ENCODE data around the gene GIPC2.
"Not testable (repeated sequence)": the region's sequence is repeated elsewhere in the genome, so short reads cannot be mapped to it uniquely, and the experiment has no call there.

GIPC2 gene, protein sequence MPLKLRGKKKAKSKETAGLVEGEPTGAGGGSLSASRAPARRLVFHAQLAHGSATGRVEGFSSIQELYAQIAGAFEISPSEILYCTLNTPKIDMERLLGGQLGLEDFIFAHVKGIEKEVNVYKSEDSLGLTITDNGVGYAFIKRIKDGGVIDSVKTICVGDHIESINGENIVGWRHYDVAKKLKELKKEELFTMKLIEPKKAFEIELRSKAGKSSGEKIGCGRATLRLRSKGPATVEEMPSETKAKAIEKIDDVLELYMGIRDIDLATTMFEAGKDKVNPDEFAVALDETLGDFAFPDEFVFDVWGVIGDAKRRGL

DNA sequence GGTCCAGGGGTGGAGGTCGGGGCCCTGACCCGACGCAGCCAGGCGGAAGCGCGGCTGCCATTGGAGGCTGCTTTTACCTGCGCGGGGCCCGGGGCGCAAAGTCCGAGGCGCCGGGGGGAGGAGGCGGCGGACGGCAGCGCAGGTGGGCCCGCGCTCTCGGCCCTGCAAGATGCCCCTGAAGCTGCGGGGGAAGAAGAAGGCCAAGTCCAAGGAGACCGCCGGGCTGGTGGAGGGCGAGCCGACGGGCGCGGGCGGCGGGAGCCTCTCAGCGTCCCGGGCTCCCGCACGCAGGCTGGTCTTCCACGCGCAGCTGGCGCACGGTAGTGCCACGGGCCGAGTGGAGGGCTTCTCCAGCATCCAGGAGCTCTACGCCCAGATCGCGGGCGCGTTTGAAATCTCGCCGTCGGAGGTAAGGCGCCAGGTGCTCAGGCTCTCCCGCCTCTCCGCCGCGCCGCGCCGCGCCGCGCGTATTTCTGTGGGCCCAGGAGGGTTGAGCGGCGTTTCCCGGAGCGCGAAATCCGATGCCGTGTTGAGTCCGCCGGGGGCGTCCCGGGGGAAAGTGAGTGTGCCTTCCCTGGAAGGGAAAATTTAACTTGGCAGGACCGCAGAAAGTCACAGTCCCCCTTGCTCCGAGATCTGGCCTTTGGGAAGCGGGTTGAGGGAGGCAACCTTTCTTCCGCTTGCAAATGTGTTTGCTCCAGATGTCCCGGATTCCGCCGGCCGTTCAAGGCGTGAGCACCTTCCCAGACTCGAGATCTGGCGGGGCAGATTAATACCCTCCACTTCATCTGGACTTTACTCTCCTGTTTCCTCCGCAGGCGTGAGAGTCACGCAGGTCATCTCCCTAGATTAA lies at the start of gene GIPC2:
GIPC2 (plus strand) TSS at position 41 of the 853 bp plus-strand sequence; CDS start at position 170, 129 bp downstream.
- DNase-seq (ENCODE audit: low spot score): no peak

DNA sequence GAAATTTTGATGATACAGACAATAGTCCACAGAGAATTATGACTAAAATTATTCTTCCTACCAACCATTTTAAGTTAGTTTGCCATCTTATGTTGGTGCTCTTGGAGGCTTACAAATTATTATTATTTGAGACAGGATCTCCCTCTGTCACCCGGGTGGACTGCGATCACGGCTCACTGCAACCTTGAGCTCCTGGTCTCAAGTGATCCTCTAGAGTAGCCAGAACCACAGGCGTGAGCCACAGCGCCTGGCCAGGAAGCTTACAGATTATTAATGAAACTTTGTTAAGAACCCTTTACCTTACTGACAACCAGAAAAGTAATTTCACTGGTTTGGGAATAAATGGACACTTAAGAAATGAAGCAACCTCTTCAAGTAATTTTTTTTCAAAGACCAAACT lies 49.0 kb upstream of the GIPC2 start:
- no peak for DNase-seq (ENCODE audit: low spot score)

DNA sequence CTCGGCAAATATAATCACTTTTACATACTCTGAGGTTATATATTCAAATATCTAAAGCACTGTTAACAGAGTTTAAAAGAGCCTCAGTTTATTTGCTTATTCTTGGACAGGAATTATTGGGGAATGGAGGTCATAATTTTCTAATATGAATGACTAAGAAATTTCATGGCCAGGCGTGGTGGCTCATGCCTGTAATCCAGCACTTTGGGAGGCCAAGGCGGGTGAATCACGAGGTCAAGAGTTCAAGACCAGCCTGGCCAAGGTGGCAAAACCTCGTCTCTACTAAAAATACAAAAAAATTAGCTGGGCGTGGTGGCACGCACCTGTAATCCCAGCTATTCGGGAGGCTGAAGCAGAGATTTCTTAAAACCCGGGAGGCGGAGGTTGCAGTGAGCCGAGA lies 45.2 kb upstream of the GIPC2 start:
- not testable (repeated sequence) for DNase-seq (ENCODE audit: low spot score)

DNA sequence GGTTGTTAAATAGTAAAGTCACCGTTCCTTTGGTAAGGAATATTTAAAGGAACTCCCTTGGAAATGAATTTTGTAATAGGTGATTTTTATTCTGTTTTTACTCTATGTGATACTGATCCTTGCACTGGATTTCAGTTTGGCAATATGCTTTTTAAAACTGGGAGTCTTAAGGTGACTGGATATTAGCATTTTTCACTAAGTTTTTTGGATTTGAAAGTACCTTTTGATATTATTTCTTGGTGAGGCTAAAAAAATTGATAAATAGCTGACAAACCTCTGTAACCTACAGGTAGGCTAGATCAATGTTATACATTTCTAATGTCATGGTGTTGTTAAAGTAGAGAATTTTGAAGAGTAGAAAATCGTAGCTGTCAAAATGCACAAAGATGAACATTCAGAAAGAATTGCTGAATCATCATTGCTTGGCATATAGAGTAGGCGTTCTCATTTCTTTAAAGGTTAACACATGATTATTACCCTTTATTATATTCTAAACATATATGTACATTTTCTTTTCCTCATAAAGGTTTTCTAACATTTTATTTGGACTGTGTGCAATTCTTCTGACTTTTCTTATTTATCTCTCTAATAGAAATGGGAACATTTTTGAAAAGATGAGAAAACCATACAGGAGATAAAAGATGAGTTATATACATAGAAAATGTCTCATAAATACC lies 42.6 kb upstream of the GIPC2 start:
- no peak for DNase-seq (ENCODE audit: low spot score)

DNA sequence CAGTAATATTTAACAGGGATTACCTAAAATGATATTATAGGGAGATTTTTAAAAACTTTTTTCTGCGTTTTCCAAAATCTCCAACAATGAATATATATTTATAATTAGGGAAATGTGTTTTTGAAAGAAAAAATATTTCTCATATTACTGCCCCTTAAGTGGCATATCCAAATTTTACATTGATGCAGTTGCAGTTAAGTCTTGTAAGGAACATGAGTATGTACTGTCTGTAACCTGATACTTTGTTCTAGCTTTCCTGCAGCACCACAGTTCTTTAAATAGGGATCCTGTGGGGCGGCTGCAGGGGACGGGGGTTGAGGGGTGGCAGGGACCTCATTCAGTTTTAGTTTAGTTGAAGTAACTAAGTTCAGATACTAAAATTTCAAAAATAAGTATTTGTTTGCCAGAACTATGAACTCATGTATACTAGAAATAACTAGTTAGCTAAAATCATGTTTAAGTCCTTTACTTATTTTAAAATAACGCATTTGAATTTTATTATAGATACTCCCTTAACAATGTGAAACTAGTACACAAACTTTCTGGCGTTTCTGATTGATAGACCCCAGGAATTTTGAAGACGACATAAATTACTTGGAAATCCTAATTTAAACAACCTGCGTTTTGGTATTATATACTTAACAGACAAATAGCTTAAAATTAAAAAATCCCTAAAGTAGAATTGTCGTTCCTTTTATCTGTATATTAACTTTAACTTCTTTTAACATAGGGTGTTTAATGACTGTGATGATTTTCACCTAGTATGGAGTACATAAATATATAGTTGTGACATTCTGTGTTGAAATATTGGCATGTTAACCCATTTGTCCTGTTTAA lies 41.7 kb upstream of the GIPC2 start:
- peak; percentile 35 for DNase-seq (ENCODE audit: low spot score)

DNA sequence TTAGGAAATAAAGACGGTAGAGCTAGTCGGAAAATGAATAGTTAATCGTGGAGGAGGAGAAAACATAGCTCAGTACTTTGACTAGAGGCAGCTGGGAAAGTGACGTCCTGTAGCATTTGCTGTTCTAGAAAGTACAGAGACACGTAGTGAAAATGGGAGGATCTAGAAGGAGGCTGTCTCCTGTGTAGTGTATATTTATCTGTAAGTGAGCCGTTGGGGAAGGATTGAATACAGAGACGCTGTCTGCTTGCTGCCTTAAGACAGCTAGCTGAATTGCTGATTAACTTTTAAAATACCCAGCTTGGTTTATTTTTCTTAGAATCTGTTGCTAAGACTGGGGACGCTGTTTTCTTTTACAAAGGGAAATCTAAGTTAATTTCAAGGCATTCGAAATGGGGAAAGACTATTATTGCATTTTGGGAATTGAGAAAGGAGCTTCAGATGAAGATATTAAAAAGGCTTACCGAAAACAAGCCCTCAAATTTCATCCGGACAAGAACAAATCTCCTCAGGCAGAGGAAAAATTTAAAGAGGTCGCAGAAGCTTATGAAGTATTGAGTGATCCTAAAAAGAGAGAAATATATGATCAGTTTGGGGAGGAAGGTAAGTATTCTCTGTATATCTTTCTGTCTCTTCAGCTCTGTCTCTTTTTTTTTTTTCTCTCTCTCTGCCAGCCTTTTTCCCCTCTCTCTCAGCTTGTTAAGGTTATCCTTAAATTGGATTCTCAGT lies 40.9 kb upstream of the GIPC2 start, which contains the start of gene DNAJB4:
DNAJB4 (plus strand) TSS at position 221 of the 729 bp plus-strand sequence; CDS start at position 393, 172 bp downstream.
- DNase-seq (ENCODE audit: low spot score): peak; percentile 89

DNA sequence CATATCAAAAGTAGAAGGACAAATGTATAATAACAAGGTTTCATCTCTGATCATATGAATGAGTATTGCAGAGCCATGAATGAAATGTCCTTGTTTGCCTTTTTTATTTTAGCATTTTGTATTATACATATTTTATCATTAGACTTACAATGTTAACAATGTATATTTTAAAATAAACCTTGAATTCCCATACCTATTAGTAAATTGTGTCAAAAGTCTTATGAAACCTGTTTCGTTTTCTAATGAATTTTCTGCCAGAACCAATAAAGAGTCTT lies 40.4 kb upstream of the GIPC2 start:
- DNase-seq (ENCODE audit: low spot score): no peak

DNA sequence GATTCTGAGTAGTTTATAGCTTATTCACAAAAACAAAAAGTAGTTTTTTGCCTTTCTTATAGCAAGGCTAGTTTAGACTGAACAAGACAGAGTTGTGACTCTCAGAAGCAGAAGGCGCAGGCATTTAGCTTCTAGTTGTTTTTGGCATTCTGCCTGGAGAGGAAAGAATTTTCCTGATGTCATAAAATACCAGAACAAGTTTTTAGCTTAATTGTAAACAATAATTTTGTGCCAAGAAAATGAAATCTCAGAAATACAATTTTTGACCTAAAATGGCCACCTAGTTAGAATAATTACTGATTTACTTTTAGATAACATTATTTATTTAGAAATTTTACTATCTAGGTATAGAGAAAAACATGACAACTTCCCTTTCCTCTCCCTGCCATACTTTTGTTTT lies 40.0 kb upstream of the GIPC2 start:
- peak; percentile 22 for DNase-seq (ENCODE audit: low spot score)

DNA sequence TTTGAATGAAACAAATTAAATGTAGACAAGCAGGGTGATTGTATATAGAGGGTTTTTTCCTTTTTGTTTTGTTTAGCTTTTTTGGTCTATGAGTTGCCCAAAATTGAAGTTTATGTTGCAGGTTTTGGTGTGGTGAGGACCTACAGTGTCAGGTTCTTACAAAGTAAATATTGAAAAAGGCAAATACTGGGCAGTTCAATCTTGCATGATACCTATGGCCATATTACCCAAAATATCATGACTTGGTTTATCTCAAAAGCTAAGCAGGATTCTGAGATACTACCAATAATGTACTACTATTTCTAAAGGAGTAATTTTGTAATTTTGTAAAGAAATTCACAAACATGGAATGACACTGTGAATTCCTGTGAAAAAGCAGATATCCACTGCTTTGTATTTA lies 39.2 kb upstream of the GIPC2 start:
- no peak for DNase-seq (ENCODE audit: low spot score)

DNA sequence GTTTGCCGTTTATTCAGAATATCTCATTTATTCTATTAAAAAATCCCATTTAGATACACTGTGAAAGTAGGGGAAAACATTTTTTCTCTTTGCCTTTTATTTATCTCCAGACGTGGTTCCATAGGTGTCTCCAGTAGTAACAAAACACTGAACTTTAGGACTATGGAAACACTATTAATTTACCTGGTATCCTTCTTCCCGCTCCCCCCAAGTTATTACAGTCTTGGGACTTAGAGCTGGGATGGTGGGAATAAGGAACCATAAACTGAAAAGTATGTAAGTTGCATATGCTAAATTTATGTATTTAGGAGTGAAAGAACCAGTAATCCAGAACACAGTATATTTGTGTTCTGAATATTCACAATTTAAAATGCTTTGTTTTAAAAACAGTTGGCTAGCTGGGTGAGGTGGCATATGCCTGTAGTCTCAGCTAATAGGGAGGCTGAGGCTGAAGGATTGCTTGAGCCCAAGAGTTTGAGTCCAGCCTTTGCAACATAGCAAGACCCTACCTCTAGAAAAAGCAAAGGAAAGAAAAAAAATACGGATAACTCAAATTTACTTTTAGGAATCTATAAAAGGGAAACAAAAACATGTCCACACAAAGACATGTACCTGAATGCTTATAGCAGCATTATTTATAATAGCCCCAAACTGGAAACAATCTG lies 38.0 kb upstream of the GIPC2 start:
- DNase-seq (ENCODE audit: low spot score): no peak

DNA sequence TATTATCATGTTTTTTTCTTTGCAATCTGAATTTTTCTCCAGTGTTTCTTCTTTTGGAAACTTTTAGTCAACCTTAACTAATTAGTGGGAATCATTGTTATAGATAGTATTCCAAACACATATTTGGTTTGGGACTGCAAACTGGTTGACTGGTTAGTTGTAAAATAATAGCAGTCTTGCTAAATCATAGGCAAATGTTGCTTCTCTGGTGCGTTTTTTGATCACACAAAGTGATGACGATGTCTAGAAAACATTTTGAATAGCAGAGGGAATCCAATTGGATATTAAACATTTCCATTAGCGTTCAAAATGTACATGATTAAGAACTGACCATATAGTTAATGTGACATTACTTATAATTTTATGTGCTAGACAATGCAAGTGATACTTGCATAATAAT lies 36.5 kb upstream of the GIPC2 start:
- DNase-seq (ENCODE audit: low spot score): no peak

DNA sequence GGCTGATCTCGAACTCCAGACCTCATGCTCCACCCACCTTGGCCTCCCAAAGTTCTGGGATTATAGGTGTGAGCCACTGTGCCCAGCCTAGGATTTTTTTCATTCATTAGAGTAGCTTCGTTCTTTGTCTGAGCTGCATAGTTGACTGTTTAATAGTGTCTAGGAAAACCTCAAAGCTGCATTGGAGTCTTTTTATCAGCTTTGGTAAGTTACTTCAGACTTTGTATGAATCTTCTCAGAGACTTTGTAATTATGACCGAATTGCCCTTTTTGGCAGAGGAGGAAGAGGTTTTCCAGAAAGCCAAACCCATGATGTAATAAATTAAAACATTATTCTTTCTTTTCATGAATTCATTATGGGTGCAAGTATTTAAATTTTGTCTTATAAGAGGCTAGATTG lies 35.9 kb upstream of the GIPC2 start:
- DNase-seq (ENCODE audit: low spot score): no peak

DNA sequence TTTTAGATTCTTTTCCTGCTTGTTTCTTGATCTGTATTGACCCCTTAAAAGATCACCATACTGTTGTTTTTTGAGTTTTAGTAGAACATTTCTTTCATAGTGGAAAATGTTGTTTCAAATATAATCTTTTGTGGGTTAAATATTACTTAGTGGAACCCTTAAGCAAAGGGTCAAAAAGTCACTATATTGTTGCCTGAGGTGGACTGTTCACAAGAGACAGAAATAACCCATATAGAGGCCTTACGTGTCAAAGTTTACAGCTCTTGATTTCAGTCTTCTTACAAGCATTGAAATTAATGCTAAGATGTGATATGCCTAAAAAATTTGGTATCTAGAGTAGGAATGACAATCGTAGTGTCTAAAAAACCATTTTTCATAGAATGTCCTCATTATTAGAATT lies 34.7 kb upstream of the GIPC2 start:
- DNase-seq (ENCODE audit: low spot score): no peak

DNA sequence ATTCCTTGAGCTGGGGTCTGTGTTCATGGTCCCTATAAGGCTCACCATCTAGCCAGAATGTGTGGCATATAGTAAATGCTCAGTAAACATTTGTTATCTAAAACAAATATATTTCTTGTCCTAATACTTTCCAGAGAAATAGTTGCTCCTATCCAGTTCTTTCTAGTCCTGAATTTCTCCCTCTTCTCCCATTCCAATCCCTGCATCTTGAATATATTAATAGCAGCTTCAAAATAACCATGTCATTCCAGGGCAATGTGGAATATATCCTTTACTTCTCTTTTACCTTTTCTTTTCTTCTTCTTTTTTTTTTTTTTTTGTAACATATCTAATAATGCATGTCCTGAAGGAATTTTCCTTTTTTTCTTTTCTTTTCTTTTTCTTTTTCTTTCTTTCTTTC lies 30.6 kb upstream of the GIPC2 start:
- DNase-seq (ENCODE audit: low spot score): no peak

DNA sequence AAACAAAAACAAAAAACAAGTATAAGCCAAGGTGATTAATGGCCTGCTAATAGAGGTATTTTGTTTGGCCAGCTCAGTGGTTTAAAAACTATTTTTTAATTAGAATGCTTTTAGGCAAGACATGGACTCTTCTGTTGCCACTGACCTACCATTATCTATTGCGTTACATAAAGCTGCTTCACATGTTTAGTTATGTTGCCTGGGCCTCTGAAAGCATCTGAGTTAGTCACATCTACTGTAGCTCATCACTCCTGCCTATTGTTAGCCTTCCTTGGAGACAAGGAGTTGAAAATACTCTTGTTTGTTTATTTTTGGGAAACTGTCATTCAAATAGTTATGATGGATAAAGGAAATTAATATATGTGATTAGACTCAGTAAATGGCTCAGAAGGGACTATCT lies 26.7 kb upstream of the GIPC2 start:
- no peak for DNase-seq (ENCODE audit: low spot score)

DNA sequence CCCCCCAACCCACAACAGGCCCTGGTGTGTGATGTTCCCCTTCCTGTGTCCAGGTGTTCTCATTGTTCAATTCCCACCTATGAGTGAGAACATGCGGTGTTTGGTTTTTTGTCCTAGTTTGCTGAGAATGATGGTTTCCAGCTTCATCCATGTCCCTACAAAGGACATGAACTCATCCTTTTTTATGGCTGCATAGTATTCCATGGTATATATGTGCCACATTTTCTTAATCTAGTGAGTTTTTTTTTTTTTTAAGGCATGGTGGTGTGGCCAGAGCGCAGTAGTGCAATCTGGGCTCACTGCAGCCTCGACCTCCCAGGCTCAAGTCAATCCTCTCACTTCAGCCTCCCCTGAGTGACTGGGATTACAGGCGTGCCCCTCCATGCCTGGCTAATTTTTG lies 24.6 kb upstream of the GIPC2 start:
- DNase-seq (ENCODE audit: low spot score): not testable (repeated sequence)

DNA sequence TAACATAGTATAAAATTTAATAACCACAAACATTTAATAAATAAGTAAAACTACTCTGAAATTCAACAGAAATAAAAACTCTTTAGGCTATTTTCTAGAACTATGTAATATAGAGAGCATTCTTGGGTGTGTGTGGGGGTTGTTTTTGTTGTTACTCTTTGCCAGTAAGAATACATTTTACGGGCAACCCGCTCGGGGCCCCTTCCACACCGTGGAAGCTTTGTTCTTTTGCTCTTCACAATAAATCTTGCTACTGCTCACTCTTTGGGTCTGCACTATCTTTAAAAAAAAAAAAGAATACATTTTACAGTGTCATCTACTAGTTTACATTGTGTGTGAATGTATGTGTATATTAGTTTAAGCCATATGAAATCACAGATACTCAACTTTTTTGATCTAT lies 16.0 kb upstream of the GIPC2 start:
- DNase-seq (ENCODE audit: low spot score): no peak

DNA sequence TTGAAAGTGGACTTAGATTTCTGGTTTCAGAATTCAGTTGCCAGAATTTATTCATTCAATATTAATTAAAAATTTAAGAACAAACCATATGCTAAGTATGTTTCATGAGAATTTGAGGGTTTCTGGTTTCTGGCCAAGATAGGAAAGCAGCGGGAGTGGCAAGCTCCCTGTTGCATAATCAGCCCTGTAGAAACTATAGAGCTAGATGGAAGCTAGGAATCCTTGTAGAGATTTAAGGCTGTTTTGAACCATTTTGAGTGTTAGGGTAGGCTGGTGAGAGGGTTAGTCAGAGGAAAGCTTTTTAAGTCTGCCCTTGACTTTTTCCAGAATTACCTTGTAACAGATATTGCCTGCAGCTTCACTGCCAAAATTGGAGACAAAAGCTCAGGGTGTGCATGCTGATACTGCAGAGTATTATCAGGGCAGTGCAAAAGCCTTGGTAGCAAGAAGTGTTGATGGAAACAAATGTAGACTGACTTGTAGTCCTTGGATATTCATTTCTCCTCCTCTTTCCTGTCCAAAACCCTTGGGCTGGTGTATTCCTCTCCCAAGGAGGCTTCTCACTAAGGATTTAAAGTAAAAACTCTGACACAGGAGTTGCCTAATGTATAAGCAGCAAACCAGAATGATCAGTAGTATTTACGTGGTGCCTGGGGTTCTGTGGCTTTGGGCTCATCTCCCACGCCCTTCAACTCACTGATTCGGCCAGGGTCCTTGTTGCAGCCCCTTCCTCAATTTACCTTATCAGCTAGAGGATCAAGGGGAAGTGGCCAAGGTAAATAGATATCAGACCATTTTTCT lies 12.6 kb upstream of the GIPC2 start:
- no peak for DNase-seq (ENCODE audit: low spot score)

DNA sequence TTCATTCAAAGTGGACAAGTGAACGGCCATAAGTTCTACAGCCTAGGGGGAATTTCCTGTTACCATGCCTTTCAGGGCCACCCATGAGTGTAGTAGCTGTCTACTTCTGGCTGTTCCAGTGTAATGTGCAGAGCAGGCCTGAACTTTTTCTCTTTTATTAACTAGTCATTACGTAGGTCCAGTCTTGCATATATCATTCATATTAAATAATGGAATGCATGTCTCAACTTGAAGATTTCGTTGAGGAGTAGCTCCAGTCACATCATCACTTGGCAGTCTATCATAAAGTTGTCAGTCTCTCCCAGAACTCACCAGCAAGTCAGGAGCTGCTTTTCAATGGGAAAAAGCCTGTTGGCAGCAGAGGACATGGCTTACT lies 12.0 kb upstream of the GIPC2 start:
- no peak for DNase-seq (ENCODE audit: low spot score)

DNA sequence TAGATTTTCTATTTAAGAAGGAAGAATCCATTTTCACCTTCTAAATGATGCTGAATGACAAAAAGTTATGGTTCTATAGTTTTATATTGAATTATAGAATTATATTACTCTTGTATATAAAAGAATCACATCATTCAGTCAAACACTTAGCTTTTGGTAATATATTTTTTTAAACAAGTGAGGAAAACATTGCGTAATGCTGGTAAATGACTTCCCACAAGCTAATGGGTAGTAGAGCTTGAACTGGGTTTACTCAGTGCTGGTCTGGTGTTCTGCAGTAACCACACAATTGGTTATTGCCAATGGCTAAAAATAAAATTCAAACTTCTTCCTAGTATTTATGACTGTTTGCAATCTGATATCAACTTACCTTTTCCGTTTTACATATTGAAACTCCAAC lies 10.6 kb upstream of the GIPC2 start:
- DNase-seq (ENCODE audit: low spot score): no peak
